Fibroblast of lung (primary cell): ENCODE results near the gene FBH1. TPM values are rescaled to one million over a fixed set of nuclear protein-coding genes. Genes with fewer than 3 reads are reported as not detected.

Experiments
- DNase-seq, 2 donors: peaks; one replicate each; pipeline versions ENCODE4 v3.0.0 to v3.0.0-alpha.2; 2010; ENCODE audit warnings: low read depth in 2 of 2
- H2AFZ ChIP-seq: 2 replicates; pipeline ENCODE4 v1.5.1; 2012; ENCODE audit warnings: low read length, control low read depth, inconsistent platforms
- H3K27ac ChIP-seq: 2 replicates; pipeline ENCODE4 v1.5.1; 2011; ENCODE audit warnings: low read length, control low read depth; ENCODE audit not compliant: insufficient read depth
- H3K27me3 ChIP-seq: 2 replicates; pipeline ENCODE4 v1.5.1; 2011; ENCODE audit warnings: mild to moderate bottlenecking, low read length; ENCODE audit not compliant: control insufficient read depth, insufficient read depth
- H3K36me3 ChIP-seq: 2 replicates; pipeline ENCODE4 v1.5.1; 2011; ENCODE audit warnings: low read length; ENCODE audit not compliant: control insufficient read depth, insufficient read depth
- H3K4me1 ChIP-seq: 2 replicates; pipeline ENCODE4 v1.5.1; 2011; ENCODE audit warnings: low read length; ENCODE audit not compliant: control insufficient read depth, insufficient read depth; ENCODE audit errors: extremely low read depth
- H3K4me2 ChIP-seq: 2 replicates; pipeline ENCODE4 v1.5.1; 2011; ENCODE audit warnings: low read length, control low read depth; ENCODE audit not compliant: insufficient read depth; ENCODE audit errors: extremely low read depth
- H3K4me3 ChIP-seq, 4 experiments: fragments of 200-600 bp in 1 of 4; sonication (generic) in 1 of 4; replicated peaks in 1 of 4; 2 replicates each; pipeline ENCODE4 v1.5.1; 2011 to 2016; ENCODE audit warnings: low read length in 4 of 4, low read depth in 3 of 4, mild to moderate bottlenecking in 3 of 4, control low read depth in 2 of 4, inconsistent platforms in 1 of 4, mixed read lengths in 1 of 4; ENCODE audit not compliant: insufficient read depth in 1 of 4; ENCODE audit errors: control extremely low read depth in 1 of 4
- H3K79me2 ChIP-seq: 2 replicates; pipeline ENCODE4 v1.5.1; 2012; ENCODE audit warnings: mild to moderate bottlenecking, low read length, inconsistent platforms; ENCODE audit not compliant: control insufficient read depth, insufficient read depth
- H3K9ac ChIP-seq: 2 replicates; pipeline ENCODE4 v1.5.1; 2011; ENCODE audit warnings: mild to moderate bottlenecking, low read length, control low read depth; ENCODE audit not compliant: insufficient read depth
- H3K9me3 ChIP-seq: 2 replicates; pipeline ENCODE4 v1.5.1; 2012; ENCODE audit warnings: low read depth, low read length; ENCODE audit not compliant: control insufficient read depth, insufficient read depth
- H4K20me1 ChIP-seq: 2 replicates; pipeline ENCODE4 v1.5.1; 2011; ENCODE audit warnings: low read length; ENCODE audit not compliant: control insufficient read depth, insufficient read depth; ENCODE audit errors: extremely low read depth
- EZH2 ChIP-seq: IDR thresholded peaks from 2 replicates; pipeline ENCODE4 v1.5.1; 2012; ENCODE audit warnings: low read length, control low read depth, mild to moderate bottlenecking; ENCODE audit errors: missing control alignments
- polyA plus RNA-seq, 2 donors: library from polyadenylated mRNA; depleted of rRNA in 1 of 2; stranded (reverse) in 1 of 2; unstranded in 1 of 2; fragments of >200 nt; gene quantifications; 2 replicates each; pipeline ENCODE4 v1.2.1, GENCODE V29; 2011 to 2012; ENCODE audit warnings: missing spikeins in 1 of 2
- total RNA-seq: library from RNA; depleted of rRNA; stranded (reverse); fragments of >200 nt; gene quantifications from 2 replicates; pipeline ENCODE4 v1.2.1, GENCODE V29; 2014
- TF ChIP-seq, protein P1 (sequence below), 2 donors: IDR thresholded peaks in 1 of 2; conservative IDR thresholded peaks in 1 of 2; 1 replicate in 1 of 2; 2 replicates in 1 of 2; pipeline ENCODE4 v1.5.1; 2011 to 2012; ENCODE audit warnings: low read length in 2 of 2, control low read depth in 1 of 2, inconsistent platforms in 1 of 2, low read depth in 1 of 2, mild to moderate bottlenecking in 1 of 2

Gene FBH1
- total and polyA plus RNA-seq, 2 donors (not counting 1 experiment from before 2014, with no cell fraction given), result 53.6 to 97.8 TPM

GRCh38 chr10:5958675-5959074, 68.6 kb downstream of the FBH1 start:
- H3K27ac ChIP-seq, result no peak overlapping the region
- H3K9ac ChIP-seq, result no peak overlapping the region
- no peak overlapping the region for H3K4me3 ChIP-seq
- H3K79me2 ChIP-seq, result no peaks in the 10 kb centered on the region
- DNase-seq, result peak in 1 of 2 donors; percentile 14
- no peaks in the 10 kb centered on the region for H3K4me1 ChIP-seq
- H3K4me2 ChIP-seq, result no peak overlapping the region
- H3K36me3 ChIP-seq, result no peaks in the 10 kb centered on the region
- TF ChIP-seq EZH2, result no peak
- TF ChIP-seq, protein P1, sequence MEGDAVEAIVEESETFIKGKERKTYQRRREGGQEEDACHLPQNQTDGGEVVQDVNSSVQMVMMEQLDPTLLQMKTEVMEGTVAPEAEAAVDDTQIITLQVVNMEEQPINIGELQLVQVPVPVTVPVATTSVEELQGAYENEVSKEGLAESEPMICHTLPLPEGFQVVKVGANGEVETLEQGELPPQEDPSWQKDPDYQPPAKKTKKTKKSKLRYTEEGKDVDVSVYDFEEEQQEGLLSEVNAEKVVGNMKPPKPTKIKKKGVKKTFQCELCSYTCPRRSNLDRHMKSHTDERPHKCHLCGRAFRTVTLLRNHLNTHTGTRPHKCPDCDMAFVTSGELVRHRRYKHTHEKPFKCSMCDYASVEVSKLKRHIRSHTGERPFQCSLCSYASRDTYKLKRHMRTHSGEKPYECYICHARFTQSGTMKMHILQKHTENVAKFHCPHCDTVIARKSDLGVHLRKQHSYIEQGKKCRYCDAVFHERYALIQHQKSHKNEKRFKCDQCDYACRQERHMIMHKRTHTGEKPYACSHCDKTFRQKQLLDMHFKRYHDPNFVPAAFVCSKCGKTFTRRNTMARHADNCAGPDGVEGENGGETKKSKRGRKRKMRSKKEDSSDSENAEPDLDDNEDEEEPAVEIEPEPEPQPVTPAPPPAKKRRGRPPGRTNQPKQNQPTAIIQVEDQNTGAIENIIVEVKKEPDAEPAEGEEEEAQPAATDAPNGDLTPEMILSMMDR (conservative IDR thresholded peaks at IDR 0.05 in 1 of 2, IDR thresholded peaks at IDR 0.05 in 1 of 2; ENCODE audit: low read depth in 1 of 2, low read length in 2 of 2), result no peak
- H3K27me3 ChIP-seq, result no peaks in the 10 kb centered on the region
- H4K20me1 ChIP-seq, result no peaks in the 10 kb centered on the region
- no peaks in the 10 kb centered on the region for H3K9me3 ChIP-seq
- H2AFZ ChIP-seq, result no peak overlapping the region

GRCh38 chr10:5959142-5959541, 69.1 kb downstream of the FBH1 start:
- H3K27me3 ChIP-seq, result no peaks in the 10 kb centered on the region
- H3K36me3 ChIP-seq, result no peaks in the 10 kb centered on the region
- no peak overlapping the region for H3K9ac ChIP-seq
- no peak overlapping the region for H2AFZ ChIP-seq
- H4K20me1 ChIP-seq, result no peaks in the 10 kb centered on the region
- no peaks in the 10 kb centered on the region for H3K79me2 ChIP-seq
- H3K9me3 ChIP-seq, result no peaks in the 10 kb centered on the region
- no peak overlapping the region for H3K4me3 ChIP-seq
- TF ChIP-seq, protein P1 (conservative IDR thresholded peaks at IDR 0.05 in 1 of 2, IDR thresholded peaks at IDR 0.05 in 1 of 2; ENCODE audit: low read depth in 1 of 2, low read length in 2 of 2), result no peak
- no peak for TF ChIP-seq EZH2
- H3K4me1 ChIP-seq, result no peaks in the 10 kb centered on the region
- DNase-seq, result no peak
- no peak overlapping the region for H3K27ac ChIP-seq
- no peak overlapping the region for H3K4me2 ChIP-seq

GRCh38 chr10:5959581-5960069, 69.6 kb downstream of the FBH1 start:
- DNase-seq, result no peak
- Histone ChIP-seq H3K9ac (no peak overlapping the region), H3K4me2 (no peak overlapping the region), H3K79me2 (no peaks in the 10 kb centered on the region), H3K36me3 (no peaks in the 10 kb centered on the region), H3K27me3 (no peaks in the 10 kb centered on the region), H2AFZ (no peak overlapping the region), H4K20me1 (no peaks in the 10 kb centered on the region), H3K27ac (no peak overlapping the region), H3K9me3 (no peaks in the 10 kb centered on the region), H3K4me3 (no peak overlapping the region), H3K4me1 (no peaks in the 10 kb centered on the region)
- TF ChIP-seq, protein P1 (conservative IDR thresholded peaks at IDR 0.05 in 1 of 2, IDR thresholded peaks at IDR 0.05 in 1 of 2; ENCODE audit: low read depth in 1 of 2, low read length in 2 of 2), result no peak
- no peak for TF ChIP-seq EZH2
